GM23338 (cell line): ENCODE measurements around the gene PPP2R5E. TPM values are rescaled to one million over a fixed set of nuclear protein-coding genes. Genes with fewer than 3 reads are reported as not detected.

Experiments used
- ATAC-seq: fragments of 200-7000 bp; cut with Tn5 transposase; 3 replicates; pipeline ENCODE4 v1.9.1; 2020
- DNase-seq: peaks from one replicate; pipeline ENCODE4 v3.0.0-alpha.2; 2015; ENCODE audit warnings: low spot score
- H2AFZ ChIP-seq: fragments of 200-600 bp; sonication (generic); 2 replicates; pipeline ENCODE4 v1.8.0; 2016; ENCODE audit warnings: antibody characterized with exemption, mild to moderate bottlenecking, moderate library complexity
- H3F3A ChIP-seq: fragments of 200-600 bp; sonication (generic); replicated peaks from 2 replicates; pipeline ENCODE4 v1.8.0; 2017; ENCODE audit warnings: antibody characterized with exemption, mixed run types, low read depth
- H3K27ac ChIP-seq: fragments of 200-600 bp; sonication (generic); 2 replicates; pipeline ENCODE4 v1.6.1; 2016; ENCODE audit warnings: low read depth
- H3K27me3 ChIP-seq: fragments of 200-600 bp; sonication (generic); 2 replicates; pipeline ENCODE4 v1.8.0; 2016; ENCODE audit warnings: mild to moderate bottlenecking, mixed run types, moderate library complexity; ENCODE audit not compliant: insufficient read depth
- H3K36me3 ChIP-seq: fragments of 200-600 bp; sonication (generic); 2 replicates; pipeline ENCODE4 v1.8.0; 2016; ENCODE audit warnings: mild to moderate bottlenecking; ENCODE audit not compliant: insufficient read depth
- H3K4me1 ChIP-seq: fragments of 200-600 bp; sonication (generic); 2 replicates; pipeline ENCODE4 v1.8.0; 2016; ENCODE audit warnings: mild to moderate bottlenecking, moderate library complexity; ENCODE audit not compliant: insufficient read depth
- H3K4me2 ChIP-seq: fragments of 200-600 bp; sonication (generic); 2 replicates; pipeline ENCODE4 v1.7.1; 2017; ENCODE audit warnings: mixed run types
- H3K4me3 ChIP-seq: fragments of 200-600 bp; sonication (generic); 2 replicates; pipeline ENCODE4 v1.6.1; 2016; ENCODE audit warnings: mixed run types
- H3K79me2 ChIP-seq: fragments of 200-600 bp; sonication (generic); replicated peaks from 2 replicates; pipeline ENCODE4 v1.8.0; 2017; ENCODE audit warnings: mild to moderate bottlenecking; ENCODE audit not compliant: insufficient read depth
- H3K9me2 ChIP-seq: fragments of 200-600 bp; sonication (generic); 2 replicates; pipeline ENCODE4 v1.8.0; 2017; ENCODE audit not compliant: insufficient read depth
- H4K20me1 ChIP-seq: fragments of 200-600 bp; sonication (generic); replicated peaks from 2 replicates; pipeline ENCODE4 v1.8.0; 2017; ENCODE audit warnings: mild to moderate bottlenecking; ENCODE audit not compliant: insufficient read depth
- H3K27ac Mint-ChIP-seq: 2 replicates; pipeline ENCODE4 v1.8.0; 2020; ENCODE audit warnings: inconsistent platforms, mild to moderate bottlenecking, moderate library complexity, mixed read lengths
- H3K27me3 Mint-ChIP-seq: 3 replicates; pipeline ENCODE4 v1.8.0; 2022; ENCODE audit warnings: low read depth, mild to moderate bottlenecking, moderate library complexity, mixed read lengths, inconsistent platforms; ENCODE audit not compliant: insufficient read depth, poor library complexity
- H3K36me3 Mint-ChIP-seq: 3 replicates; pipeline ENCODE4 v1.8.0; 2021; ENCODE audit warnings: low read depth, mild to moderate bottlenecking, inconsistent platforms, moderate library complexity, mixed read lengths
- H3K4me1 Mint-ChIP-seq: 3 replicates; pipeline ENCODE4 v1.8.0; 2020; ENCODE audit warnings: mild to moderate bottlenecking, inconsistent platforms, mixed read lengths
- H3K4me3 Mint-ChIP-seq: 3 replicates; pipeline ENCODE4 v1.8.0; 2021; ENCODE audit warnings: moderate library complexity, mild to moderate bottlenecking, inconsistent platforms, mixed read lengths
- H3K9me3 Mint-ChIP-seq: 3 replicates; pipeline ENCODE4 v1.8.0; 2020; ENCODE audit warnings: moderate library complexity, mild to moderate bottlenecking, inconsistent platforms, mixed read lengths
- CREB1 ChIP-seq: fragments of 250-450 bp; sonication (Bioruptor Pico); IDR thresholded peaks from 2 replicates; pipeline ENCODE4 v1.5.0; 2020; ENCODE audit warnings: low read depth, mild to moderate bottlenecking, moderate library complexity
- CTCF ChIP-seq, 2 experiments: fragments of 200-600 bp in 1 of 2; sonication (generic) in 1 of 2; conservative IDR thresholded peaks; 2 replicates each; pipeline versions ENCODE4 v1.5.1 to v1.6.1; 2016 to 2017; ENCODE audit warnings: antibody characterized with exemption in 2 of 2, low read depth in 2 of 2, mild to moderate bottlenecking in 2 of 2, moderate library complexity in 1 of 2
- EZH2 ChIP-seq: fragments of 200-600 bp; sonication (generic); IDR thresholded peaks from one replicate; pipeline ENCODE4 v1.8.0; 2017; ENCODE audit warnings: antibody characterized with exemption, mild to moderate bottlenecking, low read depth; ENCODE audit not compliant: unreplicated experiment
- EZH2phosphoT487 ChIP-seq: fragments of 200-600 bp; sonication (generic); IDR thresholded peaks from one replicate; pipeline ENCODE4 v1.8.1; 2018; ENCODE audit warnings: antibody characterized with exemption; ENCODE audit not compliant: unreplicated experiment
- JUNB ChIP-seq: IDR thresholded peaks from one replicate; pipeline ENCODE4 v1.6.1; 2016; ENCODE audit warnings: antibody characterized with exemption; ENCODE audit not compliant: unreplicated experiment
- NANOG ChIP-seq: IDR thresholded peaks from 2 replicates; pipeline ENCODE4 v1.6.1; 2016; ENCODE audit warnings: antibody characterized with exemption, borderline replicate concordance
- STAT1 ChIP-seq: IDR thresholded peaks from one replicate; pipeline ENCODE4 v1.6.1; 2016; ENCODE audit warnings: antibody characterized with exemption; ENCODE audit not compliant: unreplicated experiment
- ZNF114 ChIP-seq: fragments of 250-450 bp; sonication (Bioruptor Pico); IDR thresholded peaks from 2 replicates; pipeline ENCODE4 v1.5.0; 2020; ENCODE audit warnings: mild to moderate bottlenecking, moderate library complexity
- ZNF331 ChIP-seq: fragments of 250-450 bp; sonication (Bioruptor Pico); IDR thresholded peaks from 2 replicates; pipeline ENCODE4 v1.5.0; 2020; ENCODE audit warnings: low read depth, mild to moderate bottlenecking, moderate library complexity
- polyA plus RNA-seq: library from polyadenylated mRNA; unstranded; fragments of >200 nt; fragmentation: Nextera tagmentation; extraction: Ambion mirVana; gene quantifications from 2 replicates; pipeline ENCODE4 v1.2.1, GENCODE V29; 2016
- total RNA-seq: library from RNA; depleted of rRNA; stranded (reverse); fragments of >200 nt; shearing (Covaris generic); gene quantifications from 2 replicates; pipeline ENCODE4 v1.2.3, GENCODE V29; 2014
- TF ChIP-seq, protein P1 (sequence below): fragments of 250-450 bp; sonication (Bioruptor Pico); IDR thresholded peaks from 2 replicates; pipeline ENCODE4 v1.5.0; 2020; ENCODE audit warnings: mild to moderate bottlenecking, moderate library complexity
- TF ChIP-seq, protein P2 (sequence below): IDR thresholded peaks from one replicate; pipeline ENCODE4 v1.6.1; 2018; ENCODE audit warnings: antibody characterized with exemption; ENCODE audit not compliant: unreplicated experiment

Gene PPP2R5E
- total and polyA plus RNA-seq, 2 experiments from 2014 or later = 40.9 to 45.5 TPM

- TF ChIP-seq CTCF (conservative IDR thresholded peaks at IDR 0.05; ENCODE audit: low read depth in 2 of 2) (no peak), ZNF114 (no peak), CREB1 (CRISPR knock-in tag) (no peak), NANOG (no peak)
These were observed 138.3 kb downstream of the PPP2R5E start (continued) for GRCh38 chr14:63404906-63405305.

- Histone ChIP-seq H3K27ac (no peak overlapping the region), H3K9me2 (no peaks in the 10 kb centered on the region), H3K79me2 (peaks cover 32% of the 10 kb centered on the region), H3F3A (no peaks in the 10 kb centered on the region), H3K4me2 (no peak overlapping the region), H3K27me3 (no peaks in the 10 kb centered on the region), H4K20me1 (no peaks in the 10 kb centered on the region), H3K4me3 (no peak overlapping the region), H3K4me1 (peaks cover 18% of the 10 kb centered on the region), H2AFZ (no peak overlapping the region), H3K36me3 (no peaks in the 10 kb centered on the region)
- Mint-ChIP-seq H3K4me3 (no peak overlapping the region), H3K36me3 (peaks cover 26% of the 10 kb centered on the region), H3K9me3 (peaks cover 5% of the 10 kb centered on the region; the same call in 1 of the 3 replicates), H3K4me1 (peaks cover 24% of the 10 kb centered on the region), H3K27ac (no peak overlapping the region), H3K27me3 (peaks cover 3% of the 10 kb centered on the region)
- DNase-seq = no peak
- no peak for ATAC-seq
- no peak for TF ChIP-seq JUNB
- TF ChIP-seq, protein P1, sequence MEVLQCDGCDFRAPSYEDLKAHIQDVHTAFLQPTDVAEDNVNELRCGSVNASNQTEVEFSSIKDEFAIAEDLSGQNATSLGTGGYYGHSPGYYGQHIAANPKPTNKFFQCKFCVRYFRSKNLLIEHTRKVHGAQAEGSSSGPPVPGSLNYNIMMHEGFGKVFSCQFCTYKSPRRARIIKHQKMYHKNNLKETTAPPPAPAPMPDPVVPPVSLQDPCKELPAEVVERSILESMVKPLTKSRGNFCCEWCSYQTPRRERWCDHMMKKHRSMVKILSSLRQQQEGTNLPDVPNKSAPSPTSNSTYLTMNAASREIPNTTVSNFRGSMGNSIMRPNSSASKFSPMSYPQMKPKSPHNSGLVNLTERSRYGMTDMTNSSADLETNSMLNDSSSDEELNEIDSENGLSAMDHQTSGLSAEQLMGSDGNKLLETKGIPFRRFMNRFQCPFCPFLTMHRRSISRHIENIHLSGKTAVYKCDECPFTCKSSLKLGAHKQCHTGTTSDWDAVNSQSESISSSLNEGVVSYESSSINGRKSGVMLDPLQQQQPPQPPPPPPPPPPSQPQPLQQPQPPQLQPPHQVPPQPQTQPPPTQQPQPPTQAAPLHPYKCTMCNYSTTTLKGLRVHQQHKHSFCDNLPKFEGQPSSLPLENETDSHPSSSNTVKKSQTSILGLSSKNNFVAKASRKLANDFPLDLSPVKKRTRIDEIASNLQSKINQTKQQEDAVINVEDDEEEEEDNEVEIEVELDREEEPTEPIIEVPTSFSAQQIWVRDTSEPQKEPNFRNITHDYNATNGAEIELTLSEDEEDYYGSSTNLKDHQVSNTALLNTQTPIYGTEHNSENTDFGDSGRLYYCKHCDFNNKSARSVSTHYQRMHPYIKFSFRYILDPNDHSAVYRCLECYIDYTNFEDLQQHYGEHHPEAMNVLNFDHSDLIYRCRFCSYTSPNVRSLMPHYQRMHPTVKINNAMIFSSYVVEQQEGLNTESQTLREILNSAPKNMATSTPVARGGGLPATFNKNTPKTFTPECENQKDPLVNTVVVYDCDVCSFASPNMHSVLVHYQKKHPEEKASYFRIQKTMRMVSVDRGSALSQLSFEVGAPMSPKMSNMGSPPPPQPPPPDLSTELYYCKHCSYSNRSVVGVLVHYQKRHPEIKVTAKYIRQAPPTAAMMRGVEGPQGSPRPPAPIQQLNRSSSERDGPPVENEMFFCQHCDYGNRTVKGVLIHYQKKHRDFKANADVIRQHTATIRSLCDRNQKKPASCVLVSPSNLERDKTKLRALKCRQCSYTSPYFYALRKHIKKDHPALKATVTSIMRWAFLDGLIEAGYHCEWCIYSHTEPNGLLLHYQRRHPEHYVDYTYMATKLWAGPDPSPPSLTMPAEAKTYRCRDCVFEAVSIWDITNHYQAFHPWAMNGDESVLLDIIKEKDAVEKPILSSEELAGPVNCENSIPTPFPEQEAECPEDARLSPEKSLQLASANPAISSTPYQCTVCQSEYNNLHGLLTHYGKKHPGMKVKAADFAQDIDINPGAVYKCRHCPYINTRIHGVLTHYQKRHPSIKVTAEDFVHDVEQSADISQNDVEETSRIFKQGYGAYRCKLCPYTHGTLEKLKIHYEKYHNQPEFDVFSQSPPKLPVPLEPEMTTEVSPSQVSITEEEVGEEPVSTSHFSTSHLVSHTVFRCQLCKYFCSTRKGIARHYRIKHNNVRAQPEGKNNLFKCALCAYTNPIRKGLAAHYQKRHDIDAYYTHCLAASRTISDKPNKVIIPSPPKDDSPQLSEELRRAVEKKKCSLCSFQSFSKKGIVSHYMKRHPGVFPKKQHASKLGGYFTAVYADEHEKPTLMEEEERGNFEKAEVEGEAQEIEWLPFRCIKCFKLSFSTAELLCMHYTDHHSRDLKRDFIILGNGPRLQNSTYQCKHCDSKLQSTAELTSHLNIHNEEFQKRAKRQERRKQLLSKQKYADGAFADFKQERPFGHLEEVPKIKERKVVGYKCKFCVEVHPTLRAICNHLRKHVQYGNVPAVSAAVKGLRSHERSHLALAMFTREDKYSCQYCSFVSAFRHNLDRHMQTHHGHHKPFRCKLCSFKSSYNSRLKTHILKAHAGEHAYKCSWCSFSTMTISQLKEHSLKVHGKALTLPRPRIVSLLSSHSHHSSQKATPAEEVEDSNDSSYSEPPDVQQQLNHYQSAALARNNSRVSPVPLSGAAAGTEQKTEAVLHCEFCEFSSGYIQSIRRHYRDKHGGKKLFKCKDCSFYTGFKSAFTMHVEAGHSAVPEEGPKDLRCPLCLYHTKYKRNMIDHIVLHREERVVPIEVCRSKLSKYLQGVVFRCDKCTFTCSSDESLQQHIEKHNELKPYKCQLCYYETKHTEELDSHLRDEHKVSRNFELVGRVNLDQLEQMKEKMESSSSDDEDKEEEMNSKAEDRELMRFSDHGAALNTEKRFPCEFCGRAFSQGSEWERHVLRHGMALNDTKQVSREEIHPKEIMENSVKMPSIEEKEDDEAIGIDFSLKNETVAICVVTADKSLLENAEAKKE (CRISPR knock-in tag) = no peak
- no peak for TF ChIP-seq CTCF (conservative IDR thresholded peaks at IDR 0.05; ENCODE audit: low read depth in 2 of 2)
- no peak for TF ChIP-seq ZNF331 (CRISPR knock-in tag)
- no peak for TF ChIP-seq CREB1 (CRISPR knock-in tag)
- no peak for TF ChIP-seq ZNF114
- TF ChIP-seq NANOG = no peak
- TF ChIP-seq, protein P2, sequence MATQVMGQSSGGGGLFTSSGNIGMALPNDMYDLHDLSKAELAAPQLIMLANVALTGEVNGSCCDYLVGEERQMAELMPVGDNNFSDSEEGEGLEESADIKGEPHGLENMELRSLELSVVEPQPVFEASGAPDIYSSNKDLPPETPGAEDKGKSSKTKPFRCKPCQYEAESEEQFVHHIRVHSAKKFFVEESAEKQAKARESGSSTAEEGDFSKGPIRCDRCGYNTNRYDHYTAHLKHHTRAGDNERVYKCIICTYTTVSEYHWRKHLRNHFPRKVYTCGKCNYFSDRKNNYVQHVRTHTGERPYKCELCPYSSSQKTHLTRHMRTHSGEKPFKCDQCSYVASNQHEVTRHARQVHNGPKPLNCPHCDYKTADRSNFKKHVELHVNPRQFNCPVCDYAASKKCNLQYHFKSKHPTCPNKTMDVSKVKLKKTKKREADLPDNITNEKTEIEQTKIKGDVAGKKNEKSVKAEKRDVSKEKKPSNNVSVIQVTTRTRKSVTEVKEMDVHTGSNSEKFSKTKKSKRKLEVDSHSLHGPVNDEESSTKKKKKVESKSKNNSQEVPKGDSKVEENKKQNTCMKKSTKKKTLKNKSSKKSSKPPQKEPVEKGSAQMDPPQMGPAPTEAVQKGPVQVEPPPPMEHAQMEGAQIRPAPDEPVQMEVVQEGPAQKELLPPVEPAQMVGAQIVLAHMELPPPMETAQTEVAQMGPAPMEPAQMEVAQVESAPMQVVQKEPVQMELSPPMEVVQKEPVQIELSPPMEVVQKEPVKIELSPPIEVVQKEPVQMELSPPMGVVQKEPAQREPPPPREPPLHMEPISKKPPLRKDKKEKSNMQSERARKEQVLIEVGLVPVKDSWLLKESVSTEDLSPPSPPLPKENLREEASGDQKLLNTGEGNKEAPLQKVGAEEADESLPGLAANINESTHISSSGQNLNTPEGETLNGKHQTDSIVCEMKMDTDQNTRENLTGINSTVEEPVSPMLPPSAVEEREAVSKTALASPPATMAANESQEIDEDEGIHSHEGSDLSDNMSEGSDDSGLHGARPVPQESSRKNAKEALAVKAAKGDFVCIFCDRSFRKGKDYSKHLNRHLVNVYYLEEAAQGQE = no peak
- TF ChIP-seq STAT1 = no peak
- no peak for TF ChIP-seq EZH2phosphoT487
- no peak for TF ChIP-seq EZH2
These were observed 141.5 kb downstream of the PPP2R5E start for GRCh38 chr14:63401646-63402045.
